ENCODE results near the gene ALK. TPM values are rescaled to one million over a fixed set of nuclear protein-coding genes. Genes with fewer than 3 reads are reported as not detected.

Gene ALK
- total RNA-seq, 4 donors from 2014 or later = 0.19 TPM; not detected in 3

- Histone ChIP-seq H3K4me3 (no peak overlapping the region), H3K9me3 (no peaks in the 10 kb centered on the region), H3K27me3 (peaks cover 0 to 59% (median 9%) of the 10 kb centered on the region in 4 donors), H3K27ac (no peak overlapping the region), H3K36me3 (no peaks in the 10 kb centered on the region), H3K4me1 (peaks cover 20 to 33% (median 23%) of the 10 kb centered on the region in 3 donors)
- WGBS, 2 donors = 60 to 65% methylated on average over 1 to 2 of the region's 4 CpGs
- no peak for TF ChIP-seq POLR2A (IDR thresholded peaks at IDR 0.05)
- TF ChIP-seq CTCF (IDR thresholded peaks at IDR 0.05) = no peak
- intact Hi-C loops (cut with DNase I) = loop anchor here (5.0 kb wide), 1 partner anchor 105 kb away; no protein-coding TSS in a partner anchor
- DNase-seq = no peak
These were observed 1.2 kb upstream of the ALK start for GRCh38 chr2:29922605-29923004.

- Histone ChIP-seq H3K4me1 (peaks cover 20 to 33% (median 23%) of the 10 kb centered on the region in 3 donors), H3K27me3 (peaks cover 0 to 76% (median 9%) of the 10 kb centered on the region in 4 donors), H3K4me3 (peak overlapping the region; percentile 18 to 62 (median 40)), H3K27ac (no peak overlapping the region), H3K36me3 (no peaks in the 10 kb centered on the region), H3K9me3 (no peaks in the 10 kb centered on the region)
- TF ChIP-seq POLR2A (IDR thresholded peaks at IDR 0.05) (no peak), CTCF (IDR thresholded peaks at IDR 0.05) (no peak)
- intact Hi-C loops (cut with DNase I) = loop anchor here (5.0 kb wide), 1 partner anchor 106 kb away; no protein-coding TSS in a partner anchor
- no peak for DNase-seq
- WGBS, 2 donors = 0 to 3% methylated on average over 1 to 6 of the region's 71 CpGs
These were observed 491 bp downstream of the ALK start for GRCh38 chr2:29920631-29921559.

DNA sequence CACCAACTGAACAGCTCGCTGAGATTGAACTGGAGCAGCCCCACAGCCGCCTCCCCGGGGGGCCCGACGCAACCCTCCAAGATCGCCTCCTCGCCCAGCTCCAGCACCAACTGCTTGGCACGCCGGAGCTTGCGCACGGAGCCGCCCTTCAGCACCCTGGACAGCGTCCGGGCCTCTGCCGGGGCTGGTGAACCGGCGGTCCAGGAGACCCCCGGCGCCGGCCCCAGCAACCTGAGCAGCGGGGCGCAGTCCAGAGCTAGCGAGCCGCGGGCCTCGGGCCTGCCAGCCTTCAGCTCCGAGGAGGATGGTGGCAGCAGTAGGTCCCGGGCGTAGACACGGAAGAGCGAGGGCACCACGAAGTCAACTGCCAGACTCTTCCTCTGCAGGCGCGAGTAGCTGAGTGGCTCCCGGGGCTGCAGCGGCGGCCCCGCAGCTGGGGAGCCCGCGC is 1.2 kb downstream of the ALK start:
- intact Hi-C loops (cut with DNase I) = loop anchor here (5.0 kb wide), 1 partner anchor 107 kb away; no protein-coding TSS in a partner anchor
- Histone ChIP-seq H3K9me3 (no peaks in the 10 kb centered on the region), H3K27ac (no peak overlapping the region), H3K36me3 (no peaks in the 10 kb centered on the region), H3K27me3 (peaks cover 0 to 83% (median 9%) of the 10 kb centered on the region in 4 donors), H3K4me1 (peaks cover 20 to 33% (median 23%) of the 10 kb centered on the region in 3 donors), H3K4me3 (peak overlapping the region in 3 of 4 donors; percentile 39 to 62 (median 41))
- WGBS, 2 donors = 0% methylated on average over 2 of the region's 40 CpGs
- no peak for TF ChIP-seq CTCF (IDR thresholded peaks at IDR 0.05)
- no peak for TF ChIP-seq POLR2A (IDR thresholded peaks at IDR 0.05)
- DNase-seq = no peak

DNA sequence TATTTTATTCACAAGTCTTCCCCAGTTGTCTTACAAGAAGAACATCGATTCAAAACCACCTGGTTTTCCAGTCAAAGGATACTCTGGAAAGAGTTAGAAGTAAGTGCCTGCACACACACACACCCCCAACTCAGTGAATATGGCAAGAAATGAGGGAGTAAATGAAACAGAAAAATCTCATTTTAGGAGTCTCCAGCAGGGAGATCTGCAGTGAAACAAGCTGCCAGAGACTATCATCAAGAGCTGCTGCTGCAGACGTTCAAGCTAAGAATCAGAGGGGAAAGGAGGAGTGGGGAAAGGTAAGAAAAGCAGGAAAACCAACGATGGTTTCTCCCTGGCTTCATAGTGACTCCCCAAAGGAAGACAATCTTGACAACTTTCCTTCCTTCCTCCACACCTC is 2.4 kb downstream of the ALK start:
- Histone ChIP-seq H3K4me1 (peaks cover 20 to 33% (median 23%) of the 10 kb centered on the region in 3 donors), H3K9me3 (no peaks in the 10 kb centered on the region), H3K27ac (no peak overlapping the region), H3K27me3 (peaks cover 0 to 83% (median 9%) of the 10 kb centered on the region in 4 donors), H3K36me3 (no peaks in the 10 kb centered on the region), H3K4me3 (no peak overlapping the region)
- DNase-seq = no peak
- TF ChIP-seq POLR2A (IDR thresholded peaks at IDR 0.05) = no peak
- no peak for TF ChIP-seq CTCF (IDR thresholded peaks at IDR 0.05)
- WGBS, 2 donors = 56 to 61% methylated on average over 3 of the region's 3 CpGs
- intact Hi-C loops (cut with DNase I) = no loop called here

DNA sequence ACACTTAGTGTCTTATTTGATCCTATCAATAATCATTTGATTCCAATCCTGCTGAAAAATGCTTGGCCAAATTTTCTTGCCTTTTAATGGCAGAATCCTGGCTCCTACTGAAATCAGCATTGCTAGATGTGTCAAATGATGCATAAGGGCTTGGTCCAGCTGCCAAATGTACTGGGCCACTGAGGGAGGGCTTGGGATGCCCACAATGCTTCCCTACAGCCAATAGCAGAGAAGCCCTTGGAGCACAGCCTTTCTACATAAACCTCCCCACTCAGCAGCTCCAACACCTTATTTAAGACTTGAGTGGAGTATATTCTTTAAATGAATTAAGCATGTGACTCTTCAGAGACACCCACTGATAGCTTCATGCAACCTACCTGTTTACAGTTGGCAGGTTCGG is 3.6 kb downstream of the ALK start:
- no peak overlapping the region for H3K4me3 ChIP-seq
- intact Hi-C loops (cut with DNase I) = no loop called here
- no peaks in the 10 kb centered on the region for H3K36me3 ChIP-seq
- H3K27ac ChIP-seq = no peak overlapping the region
- DNase-seq = no peak
- no CpG with 5 or more reads among the region's 1 CpG for WGBS, 2 donors
- H3K9me3 ChIP-seq = no peaks in the 10 kb centered on the region
- H3K27me3 ChIP-seq = peaks cover 0 to 89% (median 9%) of the 10 kb centered on the region in 4 donors
- no peak for TF ChIP-seq CTCF (IDR thresholded peaks at IDR 0.05)
- TF ChIP-seq POLR2A (IDR thresholded peaks at IDR 0.05) = no peak
- H3K4me1 ChIP-seq = peaks cover 20 to 31% (median 23%) of the 10 kb centered on the region in 3 donors
